Epithelial cell of proximal tubule (primary cell): ENCODE results near the gene HIGD2B. TPM values are rescaled to one million over a fixed set of nuclear protein-coding genes. Genes with fewer than 3 reads are reported as not detected.
A peak's percentile ranks its signal among the peaks of the same experiment; 100 is the strongest.
"Not testable (repeated sequence)": the region's sequence is repeated elsewhere in the genome, so short reads cannot be mapped to it uniquely, and the experiment has no call there.

Source experiments
- DNase-seq: peaks from one replicate; pipeline ENCODE4 v3.0.0-alpha.2; 2011; ENCODE audit warnings: low read depth
- H3K4me3 ChIP-seq: 2 replicates; pipeline ENCODE4 v1.5.1; 2011; ENCODE audit warnings: low read depth, mild to moderate bottlenecking, low read length
- CTCF ChIP-seq: conservative IDR thresholded peaks from 2 replicates; pipeline ENCODE4 v1.5.1; 2012; ENCODE audit warnings: low read depth, mild to moderate bottlenecking, low read length
- total RNA-seq: library from RNA; depleted of rRNA; stranded (reverse); fragments of >200 nt; gene quantifications from 2 replicates; pipeline ENCODE4 v1.2.3, GENCODE V29; 2015

The HIGD2B gene
- total RNA-seq: not detected in 2 replicates

GRCh38 chr15:72685925-72686794 is at the start of gene HIGD2B, which contains the start of gene BBS4:
HIGD2B (minus strand) TSS chr15:72686182; CDS start chr15:72676374, 9,808 bp downstream.
BBS4 (plus strand) TSS chr15:72686207; CDS start chr15:72686228, 21 bp downstream.
- no peak for TF ChIP-seq CTCF
- DNase-seq: peak; percentile 36
- H3K4me3 ChIP-seq: peak within 1 kb of the TSS; percentile 62

- TF ChIP-seq CTCF: no peak
- DNase-seq: no peak
- no peak overlapping the region for H3K4me3 ChIP-seq
Measured at GRCh38 chr15:72735111-72735510, 49.1 kb upstream of the HIGD2B start.

- no peak for DNase-seq
- no peak for TF ChIP-seq CTCF
- H3K4me3 ChIP-seq: no peak overlapping the region
Measured at GRCh38 chr15:72733941-72734738, 48.2 kb upstream of the HIGD2B start.

GRCh38 chr15:72732516-72732915 is 46.5 kb upstream of the HIGD2B start:
- no peak overlapping the region for H3K4me3 ChIP-seq
- no peak for DNase-seq
- peak; percentile 17 for TF ChIP-seq CTCF

GRCh38 chr15:72732086-72732485 is 46.1 kb upstream of the HIGD2B start:
- no peak overlapping the region for H3K4me3 ChIP-seq
- no peak for TF ChIP-seq CTCF
- no peak for DNase-seq

DNA sequence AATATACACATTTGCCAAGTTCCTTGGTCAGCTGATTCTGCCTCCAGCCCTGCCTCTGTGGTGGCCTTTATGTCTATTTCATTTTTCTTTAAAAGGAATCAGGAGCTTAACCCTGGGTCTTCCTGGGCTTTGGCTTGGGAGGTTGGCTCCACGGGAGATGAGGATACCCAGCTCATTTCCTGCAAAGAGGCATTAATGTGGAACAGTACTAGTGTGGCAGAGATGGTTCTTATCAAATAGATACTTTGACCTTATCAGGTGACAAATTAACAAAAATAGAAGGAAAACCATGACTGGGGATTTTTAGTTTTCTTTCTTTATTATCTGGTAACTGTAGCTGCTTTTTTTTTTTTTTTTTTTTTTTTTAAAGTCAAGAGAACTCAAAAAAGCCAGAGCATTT is 42.8 kb upstream of the HIGD2B start:
- no peak for TF ChIP-seq CTCF
- H3K4me3 ChIP-seq: no peak overlapping the region
- DNase-seq: no peak

- not testable (repeated sequence) for DNase-seq, H3K4me3 ChIP-seq
Measured at GRCh38 chr15:72728249-72728648, 42.3 kb upstream of the HIGD2B start.
